Left lung (tissue), 10 donors: Measurements from ENCODE around the gene SLC22A23. TPM values are rescaled to one million over a fixed set of nuclear protein-coding genes. Genes with fewer than 3 reads are reported as not detected.

Experiments used
- ATAC-seq: fragments of 200-7000 bp; cut with Tn5 transposase; one replicate; pipeline ENCODE4 v1.9.1; 2020; ENCODE audit warnings: moderate library complexity
- DNase-seq, 4 donors: peaks; one replicate each; pipeline ENCODE4 v3.0.0-alpha.2; 2013 to 2020
- H3K27ac ChIP-seq, 2 donors: fragments of 200-600 bp; sonication (generic) in 1 of 2; one replicate each; pipeline versions ENCODE4 v1.5.0 to v1.8.0; 2020 to 2021
- H3K27me3 ChIP-seq, 2 donors: fragments of 200-600 bp; sonication (generic) in 1 of 2; one replicate each; pipeline versions ENCODE4 v1.5.0 to v1.8.0; 2020 to 2021
- H3K36me3 ChIP-seq, 2 donors: fragments of 200-600 bp; sonication (generic) in 1 of 2; one replicate each; pipeline versions ENCODE4 v1.5.0 to v1.8.0; 2020 to 2021
- H3K4me1 ChIP-seq, 2 donors: fragments of 200-600 bp; one replicate each; pipeline ENCODE4 v1.8.0; 2021
- H3K4me3 ChIP-seq, 2 donors: fragments of 200-600 bp; sonication (generic) in 1 of 2; one replicate each; pipeline versions ENCODE4 v1.5.0 to v1.8.0; 2020 to 2021; ENCODE audit warnings: mild to moderate bottlenecking in 1 of 2
- H3K9me3 ChIP-seq, 2 donors: fragments of 200-600 bp; sonication (generic) in 1 of 2; one replicate each; pipeline versions ENCODE4 v1.5.0 to v1.8.0; 2020 to 2021
- CTCF ChIP-seq, 2 donors: fragments of 200-600 bp; sonication (generic) in 1 of 2; IDR thresholded peaks; one replicate each; pipeline versions ENCODE4 v1.5.0 to v1.8.0; 2021; ENCODE audit warnings: antibody characterized with exemption in 2 of 2
- intact Hi-C, 2 donors: fragments of 100-400 bp; cut with DNase I; formaldehyde crosslinking; loops; one replicate each; pipeline versions ENCODE4 v1.11.2 to v1.14.2; 2022
- polyA plus RNA-seq, 6 donors: library from polyadenylated mRNA; unstranded; fragments of 120-200 nt; gene quantifications; one replicate each; pipeline ENCODE4 v1.2.1, GENCODE V29; 2013; ENCODE audit not compliant: insufficient read length in 6 of 6
- total RNA-seq, 2 donors: library from RNA; stranded (reverse); fragmentation: NEBNext Ultra II Directional; extraction: Animal tissue kit (Norgen Biotek cat#: 25700); gene quantifications; one replicate each; pipeline ENCODE4 v1.2.1, GENCODE V29; 2021
- donor health status: DM: no; HTN: yes; CAD: no.
- donor health status: DM: no; HTN: no; CAD: no.

SLC22A23 gene
- total and polyA plus RNA-seq, 8 donors, result 19.7 to 31.2 (median 23.9) TPM

GRCh38 chr6:3471711-3472110 lies 14.9 kb upstream of the SLC22A23 start:
- no peaks in the 10 kb centered on the region for H3K36me3 ChIP-seq
- H3K27me3 ChIP-seq, result no peaks in the 10 kb centered on the region
- no peaks in the 10 kb centered on the region for H3K9me3 ChIP-seq
- no peak for TF ChIP-seq CTCF (IDR thresholded peaks at IDR 0.05)
- H3K4me1 ChIP-seq, result no peaks in the 10 kb centered on the region
- no peak overlapping the region for H3K27ac ChIP-seq
- no peak overlapping the region for H3K4me3 ChIP-seq
- intact Hi-C loops, result no loop called here
- peak in 1 of 4 donors; percentile 43 for DNase-seq
- peak; percentile 90 for ATAC-seq

DNA sequence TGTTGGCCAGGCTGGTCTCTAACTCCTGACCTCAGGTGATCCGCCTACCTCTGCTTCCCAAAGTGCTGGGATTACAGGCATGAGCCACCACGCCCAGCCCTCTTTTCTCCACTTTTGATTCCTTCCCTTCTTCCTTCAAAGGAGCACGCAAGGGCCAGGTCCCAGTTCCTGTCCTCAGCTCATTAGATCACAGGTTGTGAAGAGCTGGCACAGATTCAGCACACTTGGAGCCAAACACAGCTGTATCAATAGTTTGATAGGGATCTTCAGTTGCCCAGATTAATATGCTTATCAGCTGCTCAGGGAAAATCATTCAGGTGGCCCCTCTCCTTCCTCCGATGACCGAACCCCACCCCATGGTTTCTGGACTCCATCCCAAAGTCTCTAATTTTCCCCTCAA lies 14.4 kb upstream of the SLC22A23 start:
- intact Hi-C loops, result no loop called here
- no peaks in the 10 kb centered on the region for H3K4me1 ChIP-seq
- H3K36me3 ChIP-seq, result no peaks in the 10 kb centered on the region
- ATAC-seq (peak; percentile 31), DNase-seq (no peak)
- H3K4me3 ChIP-seq, result no peak overlapping the region
- no peak overlapping the region for H3K27ac ChIP-seq
- TF ChIP-seq CTCF (IDR thresholded peaks at IDR 0.05), result no peak
- H3K27me3 ChIP-seq, result no peaks in the 10 kb centered on the region
- H3K9me3 ChIP-seq, result no peaks in the 10 kb centered on the region

GRCh38 chr6:3468585-3468984 lies 11.7 kb upstream of the SLC22A23 start:
- no peak for ATAC-seq
- intact Hi-C loops, result no loop called here

DNA sequence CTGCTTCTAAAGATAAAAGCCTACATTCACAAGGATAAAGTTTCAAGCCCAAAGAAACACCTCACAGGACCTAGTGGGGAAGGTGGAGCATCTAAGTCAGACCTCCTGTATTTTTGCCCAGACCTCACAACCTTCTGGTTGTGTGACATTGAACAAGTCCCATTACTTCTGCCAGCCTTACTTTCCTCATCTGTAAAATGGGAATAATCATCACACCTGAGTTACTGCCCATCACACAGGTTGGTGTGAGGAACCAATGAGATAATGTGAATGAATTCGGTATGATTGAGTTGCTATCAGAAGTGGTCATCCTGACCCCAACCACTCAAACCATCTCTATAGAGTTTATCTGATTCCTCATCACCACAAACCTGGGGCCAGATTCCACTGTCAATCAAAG lies 11.1 kb upstream of the SLC22A23 start:
- Histone ChIP-seq H3K9me3 (no peaks in the 10 kb centered on the region), H3K36me3 (no peaks in the 10 kb centered on the region), H3K4me1 (no peaks in the 10 kb centered on the region), H3K27me3 (no peaks in the 10 kb centered on the region), H3K27ac (no peak overlapping the region), H3K4me3 (no peak overlapping the region)
- DNase-seq (no peak), ATAC-seq (no peak)
- intact Hi-C loops, result no loop called here
- TF ChIP-seq CTCF (IDR thresholded peaks at IDR 0.05), result no peak

More at GRCh38 chr6:3468585-3468984, 11.7 kb upstream of the SLC22A23 start:
- H3K4me3 ChIP-seq, result no peak overlapping the region
- H3K4me1 ChIP-seq, result no peaks in the 10 kb centered on the region
- no peaks in the 10 kb centered on the region for H3K27me3 ChIP-seq
- no peak overlapping the region for H3K27ac ChIP-seq
- H3K36me3 ChIP-seq, result no peaks in the 10 kb centered on the region
- TF ChIP-seq CTCF (IDR thresholded peaks at IDR 0.05), result no peak
- no peak for DNase-seq
- H3K9me3 ChIP-seq, result no peaks in the 10 kb centered on the region

- no peak overlapping the region for H3K27ac ChIP-seq
- H3K27me3 ChIP-seq, result no peaks in the 10 kb centered on the region
- no peaks in the 10 kb centered on the region for H3K4me1 ChIP-seq
- no peak for ATAC-seq
- no peaks in the 10 kb centered on the region for H3K36me3 ChIP-seq
- no peak overlapping the region for H3K4me3 ChIP-seq
- intact Hi-C loops, result no loop called here
- no peak for DNase-seq
- TF ChIP-seq CTCF (IDR thresholded peaks at IDR 0.05), result no peak
- no peaks in the 10 kb centered on the region for H3K9me3 ChIP-seq
These were observed 9.8 kb upstream of the SLC22A23 start for GRCh38 chr6:3466488-3467219.
